ENCODE measurements around the gene NPAS2. TPM values are rescaled to one million over a fixed set of nuclear protein-coding genes. Genes with fewer than 3 reads are reported as not detected.

NPAS2 gene
- polyA plus RNA-seq, 1 of the 3 experiments (the other 2 are of a cell fraction), result 58.5 TPM

- no peak for DNase-seq
- peaks cover 4 to 10% of the 10 kb centered on the region in 2 experiments for H3K36me3 ChIP-seq (replicated peaks in 1 of 2; ENCODE audit: control insufficient read depth in 1 of 2, insufficient read depth in 2 of 2, low read length in 1 of 2)
- 67% methylated on average over 9 of the region's 9 CpGs for WGBS (ENCODE audit: low lambda C conversion rate)
- H3K4me3 ChIP-seq (ENCODE audit: low read depth in 2 of 2, low read length in 1 of 2), result no peak overlapping the region
- TF ChIP-seq YY1 (IDR thresholded peaks at IDR 0.05; ENCODE audit: low read depth), result no peak
- TF ChIP-seq RAD21 (IDR thresholded peaks at IDR 0.05; ENCODE audit: low read length), result no peak
- TF ChIP-seq MXI1 (IDR thresholded peaks at IDR 0.05; ENCODE audit: low read depth, low read length), result no peak
- TF ChIP-seq IRF3 (IDR thresholded peaks at IDR 0.05; ENCODE audit: low read depth, low read length), result no peak
- TF ChIP-seq ELF1 (IDR thresholded peaks at IDR 0.05), result no peak
- no peak for TF ChIP-seq FOSL2 (IDR thresholded peaks at IDR 0.05; ENCODE audit: borderline replicate concordance, low read depth)
- no peak for TF ChIP-seq FOXJ3 (CRISPR knock-in tag; IDR thresholded peaks at IDR 0.05)
- TF ChIP-seq GATA2 (CRISPR knock-in tag; IDR thresholded peaks at IDR 0.05), result no peak
- TF ChIP-seq JUND (IDR thresholded peaks at IDR 0.05), result no peak
- TF ChIP-seq RFX5 (IDR thresholded peaks at IDR 0.05; ENCODE audit: low read length), result no peak
- TF ChIP-seq TAF1 (IDR thresholded peaks at IDR 0.05; ENCODE audit: borderline replicate concordance, low read depth, low read length), result no peak
- TF ChIP-seq NFIC (IDR thresholded peaks at IDR 0.05; ENCODE audit: borderline replicate concordance), result no peak
- TF ChIP-seq USF2 (IDR thresholded peaks at IDR 0.05; ENCODE audit: borderline replicate concordance, low read depth, low read length), result no peak
- no peak for TF ChIP-seq TCF12 (IDR thresholded peaks at IDR 0.05)
- no peak for TF ChIP-seq PBX3 (IDR thresholded peaks at IDR 0.05)
- no peak for TF ChIP-seq MAX (IDR thresholded peaks at IDR 0.05; ENCODE audit: low read depth)
- TF ChIP-seq CTCF (IDR thresholded peaks at IDR 0.05), result no peak
- TF ChIP-seq REST (IDR thresholded peaks at IDR 0.05; ENCODE audit: low read depth, low read length), result no peak
- no peak for TF ChIP-seq POLR2AphosphoS5 (IDR thresholded peaks at IDR 0.05; ENCODE audit: low read depth, low read length)
- peaks cover 6% of the 10 kb centered on the region; the same call in 1 of the 2 replicates for H4K20me1 ChIP-seq (ENCODE audit: insufficient read depth)
- peaks cover 6% of the 10 kb centered on the region for H3F3A ChIP-seq (replicated peaks; ENCODE audit: insufficient read depth)
- POLR2A ChIA-PET, result no interaction called here
- peaks cover 81% of the 10 kb centered on the region for H3K79me2 ChIP-seq (ENCODE audit: insufficient read depth)
- H3K4me1 ChIP-seq (ENCODE audit: control insufficient read depth in 1 of 2, insufficient read depth in 2 of 2, low read depth in 1 of 2, low read length in 1 of 2), result peaks cover 8 to 11% of the 10 kb centered on the region in 2 experiments; a peak in 2 of 4 replicates
- H3K27me3 ChIP-seq (ENCODE audit: insufficient read depth), result no peaks in the 10 kb centered on the region
- H3K27ac ChIP-seq (ENCODE audit: low read depth in 2 of 2, low read length in 1 of 2), result no peak overlapping the region
- CTCF ChIA-PET, result interaction anchor here (1.9 kb wide), 1 partner anchor 152 kb away, joined by 6 read pairs; no protein-coding TSS in a partner anchor
- no peak overlapping the region for H3K4me2 ChIP-seq
- H3K9me2 ChIP-seq, result no peaks in the 10 kb centered on the region
- no peaks in the 10 kb centered on the region for H3K9me3 ChIP-seq
- no peak overlapping the region for H3K9ac ChIP-seq
- H2AFZ ChIP-seq (ENCODE audit: low read depth), result no peak overlapping the region
Measured at GRCh38 chr2:100832885-100833284, 12.9 kb downstream of the NPAS2 start.

Data from SK-N-SH (cell line).